Activated naive CD8-positive, alpha-beta T cell (primary cell): ENCODE measurements around the gene OPALIN.

Source experiments
- H3K27ac Mint-ChIP-seq: one replicate; pipeline ENCODE4 v1.8.0; 2021; ENCODE audit warnings: mixed read lengths
- H3K27me3 Mint-ChIP-seq: one replicate; pipeline ENCODE4 v1.8.0; 2021; ENCODE audit warnings: mixed read lengths
- H3K36me3 Mint-ChIP-seq: one replicate; pipeline ENCODE4 v1.8.0; 2021; ENCODE audit warnings: mixed read lengths
- H3K4me1 Mint-ChIP-seq: one replicate; pipeline ENCODE4 v1.8.0; 2021; ENCODE audit warnings: low read depth, mixed read lengths
- H3K4me3 Mint-ChIP-seq: one replicate; pipeline ENCODE4 v1.8.0; 2021; ENCODE audit warnings: mild to moderate bottlenecking, mixed read lengths
- H3K9me3 Mint-ChIP-seq: one replicate; pipeline ENCODE4 v1.8.0; 2021; ENCODE audit warnings: low read depth, mixed read lengths

OPALIN gene

DNA sequence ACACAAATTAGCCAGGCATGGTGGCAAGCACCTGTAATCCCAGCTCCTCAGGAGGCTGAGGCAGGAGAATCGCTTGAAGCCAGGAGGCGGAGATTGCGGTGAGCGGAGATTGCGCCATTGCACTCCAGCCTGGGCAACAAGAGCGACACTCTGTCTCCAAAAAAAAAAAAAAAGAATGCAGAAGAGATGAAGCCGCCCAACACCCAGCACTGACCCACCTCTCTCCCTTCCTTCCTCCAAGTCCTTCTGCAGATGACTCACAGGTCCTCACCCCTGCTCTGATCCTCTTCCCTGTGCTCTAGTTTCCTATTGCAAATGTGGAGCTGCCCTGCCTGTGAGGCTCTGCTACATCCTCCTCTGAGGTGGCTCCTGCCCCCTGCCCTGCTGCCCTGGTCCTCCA, 22.0 kb upstream of the OPALIN start:
- no peak overlapping the region for H3K4me3 Mint-ChIP-seq
- H3K4me1 Mint-ChIP-seq = peaks cover under 1% of the 10 kb centered on the region
- no peaks in the 10 kb centered on the region for H3K9me3 Mint-ChIP-seq
- no peak overlapping the region for H3K27ac Mint-ChIP-seq
- H3K36me3 Mint-ChIP-seq = no peaks in the 10 kb centered on the region
- peaks cover 2% of the 10 kb centered on the region for H3K27me3 Mint-ChIP-seq

GRCh38 chr10:96379758-96380157, 21.0 kb upstream of the OPALIN start:
- H3K36me3 Mint-ChIP-seq = no peaks in the 10 kb centered on the region
- H3K27ac Mint-ChIP-seq = no peak overlapping the region
- peaks cover 4% of the 10 kb centered on the region for H3K4me1 Mint-ChIP-seq
- no peaks in the 10 kb centered on the region for H3K9me3 Mint-ChIP-seq
- H3K4me3 Mint-ChIP-seq = no peak overlapping the region
- H3K27me3 Mint-ChIP-seq = peaks cover 2% of the 10 kb centered on the region

DNA sequence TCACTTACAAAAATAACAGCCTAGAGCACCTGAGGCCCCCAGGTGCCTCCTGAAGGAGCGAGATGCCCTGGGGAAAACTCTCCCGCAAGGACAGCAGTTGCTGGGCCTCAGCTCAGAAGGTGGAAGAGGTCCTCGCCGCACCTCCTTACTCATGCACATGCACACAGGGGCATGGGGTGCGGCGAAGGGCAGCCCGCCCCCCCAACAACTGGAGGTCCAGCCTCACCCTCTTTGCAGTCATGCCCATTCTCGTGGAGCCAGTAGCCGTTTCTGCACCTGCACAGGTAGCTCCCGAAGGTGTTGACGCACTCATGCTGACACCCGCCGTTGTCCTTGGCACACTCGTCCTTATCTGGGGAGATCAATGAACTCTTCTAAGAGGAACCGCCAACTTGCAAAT, 19.9 kb upstream of the OPALIN start:
- Mint-ChIP-seq H3K4me1 (peaks cover 8% of the 10 kb centered on the region), H3K36me3 (no peaks in the 10 kb centered on the region), H3K27ac (no peak overlapping the region), H3K4me3 (no peak overlapping the region), H3K27me3 (peaks cover 2% of the 10 kb centered on the region), H3K9me3 (no peaks in the 10 kb centered on the region)

GRCh38 chr10:96377816-96378294, 19.1 kb upstream of the OPALIN start:
- Mint-ChIP-seq H3K36me3 (no peaks in the 10 kb centered on the region), H3K9me3 (no peaks in the 10 kb centered on the region), H3K4me1 (peaks cover 8% of the 10 kb centered on the region), H3K4me3 (no peak overlapping the region), H3K27ac (no peak overlapping the region), H3K27me3 (peaks cover 4% of the 10 kb centered on the region)

DNA sequence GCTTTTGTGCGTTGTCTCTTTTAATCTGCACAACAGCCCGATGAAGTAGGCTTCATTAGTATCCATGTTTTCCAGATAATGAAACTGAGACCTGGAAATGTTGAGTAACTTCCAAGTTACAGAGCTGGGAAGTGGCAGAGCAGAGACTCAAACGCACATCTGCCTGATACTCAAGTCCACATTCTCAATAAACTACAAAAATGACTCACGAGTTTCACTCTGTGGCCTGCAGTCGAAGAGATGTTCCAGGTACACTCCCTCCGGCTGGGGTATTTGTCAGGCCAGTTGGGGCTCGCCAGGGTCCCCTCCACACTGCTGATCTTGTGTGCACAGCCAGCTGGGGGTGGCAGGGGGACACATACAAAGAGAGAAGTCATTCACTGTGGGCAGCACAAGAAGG, 17.7 kb upstream of the OPALIN start:
- no peak overlapping the region for H3K4me3 Mint-ChIP-seq
- H3K9me3 Mint-ChIP-seq = no peaks in the 10 kb centered on the region
- peaks cover 8% of the 10 kb centered on the region for H3K4me1 Mint-ChIP-seq
- H3K36me3 Mint-ChIP-seq = no peaks in the 10 kb centered on the region
- H3K27me3 Mint-ChIP-seq = peaks cover 4% of the 10 kb centered on the region
- H3K27ac Mint-ChIP-seq = no peak overlapping the region

DNA sequence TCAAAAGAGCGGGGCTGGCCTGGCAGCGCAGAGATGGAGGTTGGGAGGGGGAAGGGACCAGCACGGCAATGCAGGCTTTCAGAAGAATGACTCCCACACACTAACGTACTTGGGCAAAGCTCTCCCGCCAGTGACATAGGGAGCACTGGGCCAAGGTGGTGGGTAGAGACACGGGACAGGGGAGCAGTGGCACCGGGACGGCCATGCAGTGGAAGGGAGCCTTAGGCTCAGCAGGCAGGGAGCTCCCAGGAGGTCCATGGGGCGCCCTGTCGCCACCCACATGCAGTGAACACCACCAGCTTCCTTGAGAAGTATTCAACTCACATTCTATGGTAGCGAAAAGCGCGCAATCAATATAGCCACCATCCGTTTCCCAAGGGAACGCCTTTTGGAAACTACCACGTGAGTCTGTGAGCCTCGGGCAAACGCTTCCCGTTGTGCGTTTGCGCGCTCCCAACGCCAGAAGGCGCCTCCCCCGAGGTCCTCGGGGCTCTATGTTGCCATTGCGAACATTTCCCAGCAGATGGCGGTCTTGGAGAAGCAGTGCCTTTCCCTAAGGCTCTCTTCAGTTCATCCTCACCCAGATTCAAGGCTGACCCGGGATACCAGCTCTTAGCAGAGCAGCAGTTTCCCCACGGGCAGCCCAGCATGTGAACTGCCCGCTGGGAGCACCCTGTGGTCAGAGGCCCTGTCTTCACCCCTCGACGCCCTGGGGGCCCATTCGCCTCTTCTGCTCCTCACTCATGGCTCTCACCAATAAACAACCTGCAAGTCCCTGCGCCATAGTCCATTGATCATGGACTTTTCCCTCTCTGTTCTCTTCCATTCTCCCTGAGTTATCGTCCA, 16.4 kb upstream of the OPALIN start:
- H3K36me3 Mint-ChIP-seq = no peaks in the 10 kb centered on the region
- H3K27ac Mint-ChIP-seq = no peak overlapping the region
- H3K9me3 Mint-ChIP-seq = no peaks in the 10 kb centered on the region

DNA sequence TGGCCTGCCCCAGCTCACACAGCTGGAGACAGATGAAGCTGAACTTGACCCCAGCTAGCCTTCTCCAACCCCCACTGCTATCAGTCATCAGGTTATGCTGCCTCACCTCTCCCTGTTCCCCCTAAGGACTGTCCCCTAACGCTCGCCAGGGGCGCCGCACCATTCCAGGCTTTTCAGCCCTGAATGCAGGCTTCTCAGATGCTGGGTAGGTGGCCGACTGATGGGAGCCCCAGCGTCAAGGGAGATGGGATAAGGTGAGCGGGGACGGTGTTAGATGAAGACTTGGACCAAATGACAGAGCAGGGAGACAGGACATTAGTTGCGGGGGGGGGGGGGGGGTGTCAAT, 15.8 kb upstream of the OPALIN start:
- Mint-ChIP-seq H3K27ac (no peak overlapping the region), H3K4me3 (peak overlapping the region; percentile 79), H3K36me3 (no peaks in the 10 kb centered on the region), H3K9me3 (no peaks in the 10 kb centered on the region), H3K4me1 (peaks cover 8% of the 10 kb centered on the region), H3K27me3 (peaks cover 4% of the 10 kb centered on the region)

More for the DNA sequence above, 16.4 kb upstream of the OPALIN start:
- peaks cover 4% of the 10 kb centered on the region for H3K27me3 Mint-ChIP-seq
- H3K4me3 Mint-ChIP-seq = peak overlapping the region; percentile 79
- H3K4me1 Mint-ChIP-seq = peaks cover 8% of the 10 kb centered on the region

DNA sequence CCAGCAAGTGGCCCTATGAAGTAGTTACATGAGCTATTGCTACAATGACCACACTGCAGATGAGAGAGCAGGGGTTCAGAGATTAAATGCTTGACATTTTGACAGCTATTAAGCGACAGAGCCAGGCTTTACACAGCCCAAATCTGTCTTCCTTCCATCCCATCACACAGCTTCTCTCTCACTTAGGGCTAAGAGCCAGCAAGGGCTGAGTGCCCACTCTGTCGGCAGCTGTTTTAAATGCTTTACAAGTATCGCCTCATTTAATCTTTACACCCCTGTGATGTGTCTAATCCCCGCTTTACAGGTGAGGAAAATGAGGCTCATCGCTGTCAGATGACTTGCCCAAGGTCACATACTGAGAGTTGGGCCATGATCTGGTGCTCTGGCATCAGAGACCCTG, 15.2 kb upstream of the OPALIN start:
- H3K27me3 Mint-ChIP-seq = peaks cover 4% of the 10 kb centered on the region
- peak overlapping the region; percentile 79 for H3K4me3 Mint-ChIP-seq
- no peaks in the 10 kb centered on the region for H3K9me3 Mint-ChIP-seq
- H3K27ac Mint-ChIP-seq = no peak overlapping the region
- peaks cover 8% of the 10 kb centered on the region for H3K4me1 Mint-ChIP-seq
- no peaks in the 10 kb centered on the region for H3K36me3 Mint-ChIP-seq

DNA sequence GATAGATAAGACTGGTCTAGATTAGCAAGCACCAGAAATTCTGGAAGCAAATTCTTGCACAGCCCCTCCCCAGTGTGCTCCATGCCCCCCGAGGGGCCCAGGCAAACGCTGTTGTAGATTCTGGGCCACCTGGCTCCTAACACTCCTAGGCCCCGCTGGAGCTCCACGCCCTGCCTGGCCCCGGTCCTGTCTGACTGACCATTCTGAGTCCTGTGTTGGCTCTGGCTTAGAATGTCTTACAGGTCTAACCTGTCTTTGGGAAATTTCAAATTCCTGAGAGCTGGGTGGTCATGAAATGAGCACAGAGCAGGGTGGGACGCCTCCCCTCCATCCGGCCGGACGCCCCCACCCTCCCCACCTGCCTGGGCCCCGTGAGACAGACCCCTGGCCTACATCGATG, 12.6 kb upstream of the OPALIN start:
- Mint-ChIP-seq H3K27ac (no peak overlapping the region), H3K9me3 (no peaks in the 10 kb centered on the region), H3K4me1 (peaks cover 8% of the 10 kb centered on the region), H3K27me3 (peaks cover 4% of the 10 kb centered on the region), H3K4me3 (no peak overlapping the region), H3K36me3 (no peaks in the 10 kb centered on the region)

- no peak overlapping the region for H3K4me3 Mint-ChIP-seq
- no peak overlapping the region for H3K27ac Mint-ChIP-seq
- H3K9me3 Mint-ChIP-seq = no peaks in the 10 kb centered on the region
- peaks cover 4% of the 10 kb centered on the region for H3K27me3 Mint-ChIP-seq
- H3K4me1 Mint-ChIP-seq = peaks cover 7% of the 10 kb centered on the region
- H3K36me3 Mint-ChIP-seq = no peaks in the 10 kb centered on the region
Measured at GRCh38 chr10:96370584-96371157, 11.9 kb upstream of the OPALIN start.

DNA sequence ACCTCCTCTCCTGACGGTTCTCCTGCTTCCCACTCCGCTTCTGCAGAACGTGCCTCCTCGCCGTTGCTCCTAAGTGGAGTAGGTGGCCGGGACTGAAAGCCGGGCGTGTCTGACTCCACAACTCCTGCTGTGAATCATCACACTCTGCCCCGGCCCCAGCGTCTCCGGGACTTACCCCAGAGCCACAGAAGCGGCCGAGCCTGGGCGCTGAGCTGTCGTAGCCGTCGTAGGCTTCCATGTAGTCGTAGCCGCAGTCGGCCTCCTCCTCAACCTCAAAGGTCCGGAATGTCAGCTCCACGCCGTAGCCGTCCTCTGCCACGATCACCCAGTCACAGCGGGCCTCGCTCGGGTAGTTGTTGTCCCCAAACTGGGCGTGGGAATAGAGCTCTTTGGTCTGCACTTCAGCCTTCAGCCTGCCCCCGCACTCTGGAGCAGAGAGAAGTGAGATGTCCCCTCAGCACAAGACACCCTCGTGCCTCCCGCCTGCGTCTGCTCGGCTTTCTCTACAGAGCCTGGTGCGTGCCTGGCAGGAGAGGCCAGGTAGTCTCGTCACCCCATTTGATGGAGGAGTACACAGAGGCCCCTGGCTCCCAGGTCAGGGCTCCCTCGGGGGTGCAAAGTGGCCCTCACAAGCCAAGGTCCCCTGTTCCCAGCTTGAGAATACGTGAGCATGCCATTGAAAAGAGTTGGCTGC, 11.2 kb upstream of the OPALIN start:
- Mint-ChIP-seq H3K4me3 (no peak overlapping the region), H3K27ac (no peak overlapping the region), H3K4me1 (peaks cover 5% of the 10 kb centered on the region), H3K9me3 (no peaks in the 10 kb centered on the region), H3K27me3 (peaks cover 4% of the 10 kb centered on the region), H3K36me3 (no peaks in the 10 kb centered on the region)

GRCh38 chr10:96368971-96369370, 10.2 kb upstream of the OPALIN start:
- Mint-ChIP-seq H3K9me3 (no peaks in the 10 kb centered on the region), H3K36me3 (no peaks in the 10 kb centered on the region), H3K27ac (no peak overlapping the region), H3K27me3 (peaks cover 2% of the 10 kb centered on the region), H3K4me3 (no peak overlapping the region), H3K4me1 (no peaks in the 10 kb centered on the region)

DNA sequence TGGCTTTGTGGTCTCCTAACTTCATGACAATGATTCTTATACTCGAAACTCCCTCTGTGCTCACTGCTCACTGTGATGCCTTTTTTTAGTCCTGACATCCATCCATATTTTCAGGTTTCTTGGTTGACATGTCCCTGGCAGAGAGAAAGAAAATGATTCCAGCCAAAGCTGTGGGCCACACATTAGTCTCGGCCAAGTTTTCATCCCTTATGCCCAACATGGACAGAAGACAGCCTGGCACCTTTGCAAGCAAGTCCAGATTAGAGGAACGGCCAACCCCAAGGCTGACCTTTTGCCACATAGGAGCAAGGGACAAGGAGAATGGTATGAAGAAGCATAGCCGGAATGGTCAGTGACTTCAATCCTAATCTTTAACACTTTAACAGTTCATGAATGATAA, 8.7 kb upstream of the OPALIN start:
- Mint-ChIP-seq H3K36me3 (no peaks in the 10 kb centered on the region), H3K27me3 (no peaks in the 10 kb centered on the region), H3K4me1 (no peaks in the 10 kb centered on the region), H3K27ac (no peak overlapping the region), H3K9me3 (no peaks in the 10 kb centered on the region), H3K4me3 (no peak overlapping the region)

DNA sequence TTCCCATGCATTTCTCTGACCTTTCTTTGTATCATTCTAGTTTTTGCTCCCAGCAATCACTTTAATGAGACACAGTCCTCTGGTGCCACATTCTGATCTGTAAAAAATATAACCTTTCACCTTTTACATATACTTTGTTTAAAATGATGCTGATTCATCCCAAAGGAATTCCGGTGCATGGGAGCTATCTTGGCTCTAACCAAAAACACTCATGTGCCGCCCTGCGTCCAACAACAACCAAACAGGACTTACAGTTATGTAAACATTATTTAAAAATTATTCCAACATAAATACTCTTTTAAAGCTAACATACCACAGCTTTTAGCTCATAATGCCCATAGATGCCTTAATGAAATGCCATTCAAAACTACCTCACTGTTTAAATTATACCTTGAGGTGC, 7.7 kb upstream of the OPALIN start:
- H3K9me3 Mint-ChIP-seq = no peaks in the 10 kb centered on the region
- no peaks in the 10 kb centered on the region for H3K27me3 Mint-ChIP-seq
- no peak overlapping the region for H3K4me3 Mint-ChIP-seq
- no peaks in the 10 kb centered on the region for H3K4me1 Mint-ChIP-seq
- no peaks in the 10 kb centered on the region for H3K36me3 Mint-ChIP-seq
- no peak overlapping the region for H3K27ac Mint-ChIP-seq

GRCh38 chr10:96365571-96365970, 6.8 kb upstream of the OPALIN start:
- H3K27ac Mint-ChIP-seq = no peak overlapping the region
- H3K4me1 Mint-ChIP-seq = no peaks in the 10 kb centered on the region
- no peaks in the 10 kb centered on the region for H3K27me3 Mint-ChIP-seq
- H3K4me3 Mint-ChIP-seq = no peak overlapping the region
- H3K9me3 Mint-ChIP-seq = no peaks in the 10 kb centered on the region
- no peaks in the 10 kb centered on the region for H3K36me3 Mint-ChIP-seq
